Stimulated activated CD4-positive, alpha-beta T cell treated with anti-CD3 and anti-CD28 coated beads, TNF-alpha, amount 100 ng/mL, for 24 hours (primary cell): ENCODE results near the gene RAB6A.
"Not testable (repeated sequence)": the region's sequence is repeated elsewhere in the genome, so short reads cannot be mapped to it uniquely, and the experiment has no call there.

Experiments
- DNase-seq, 3 experiments: peaks; one replicate each; pipeline ENCODE4 v3.0.0-alpha.2; 2020; ENCODE audit warnings: low read depth in 3 of 3

RAB6A gene

GRCh38 chr11:73726825-73727224 is 34.0 kb downstream of the RAB6A start:
- no peak for DNase-seq

- DNase-seq: no peak
Measured at GRCh38 chr11:73717136-73717535, 43.7 kb downstream of the RAB6A start.

GRCh38 chr11:73716153-73717056 is 44.5 kb downstream of the RAB6A start:
- DNase-seq: no peak

GRCh38 chr11:73715541-73715940 is 45.3 kb downstream of the RAB6A start:
- DNase-seq: no peak

- no peak for DNase-seq
Measured at GRCh38 chr11:73710964-73711363, 49.9 kb downstream of the RAB6A start.

- DNase-seq: no peak
Measured at GRCh38 chr11:73705053-73705452, 55.8 kb downstream of the RAB6A start.

GRCh38 chr11:73693899-73694525 is 66.9 kb downstream of the RAB6A start:
- DNase-seq: no peak

- no peak for DNase-seq
Measured at GRCh38 chr11:73680687-73681086, 80.2 kb downstream of the RAB6A start.

- not testable (repeated sequence) for DNase-seq
Measured at GRCh38 chr11:73676552-73676951, 84.3 kb downstream of the RAB6A start.

GRCh38 chr11:73671701-73672100 is 89.2 kb downstream of the RAB6A start:
- no peak for DNase-seq

GRCh38 chr11:73670808-73671207 is 90.1 kb downstream of the RAB6A start:
- no peak for DNase-seq

- no peak for DNase-seq
Measured at GRCh38 chr11:73667891-73668290, 93.0 kb downstream of the RAB6A start.

- no peak for DNase-seq
Measured at GRCh38 chr11:73664877-73665276, 96.0 kb downstream of the RAB6A start.

- DNase-seq: no peak
Measured at GRCh38 chr11:73663604-73664495, 97.0 kb downstream of the RAB6A start.

GRCh38 chr11:73662445-73663157 is 98.3 kb downstream of the RAB6A start:
- no peak for DNase-seq

- DNase-seq: peak; percentile 78 to 89 (median 81)
Measured at GRCh38 chr11:73661035-73661628, 99.7 kb downstream of the RAB6A start.

- DNase-seq: no peak
Measured at GRCh38 chr11:73660497-73661034, 100.3 kb downstream of the RAB6A start.

- no peak for DNase-seq
Measured at GRCh38 chr11:73659961-73660360, 100.9 kb downstream of the RAB6A start.

GRCh38 chr11:73656985-73657384 is 103.9 kb downstream of the RAB6A start:
- DNase-seq: no peak

GRCh38 chr11:73655686-73656085 is 105.2 kb downstream of the RAB6A start:
- DNase-seq: no peak
